Fibroblast of lung (primary cell): ENCODE results near the gene CDH19. TPM values are rescaled to one million over a fixed set of nuclear protein-coding genes. Genes with fewer than 3 reads are reported as not detected.
A peak's percentile ranks its signal among the peaks of the same experiment; 100 is the strongest.

ENCODE experiments used
- DNase-seq, 2 donors: peaks; one replicate each; pipeline versions ENCODE4 v3.0.0 to v3.0.0-alpha.2; 2010; ENCODE audit warnings: low read depth in 2 of 2
- H2AFZ ChIP-seq: 2 replicates; pipeline ENCODE4 v1.5.1; 2012; ENCODE audit warnings: low read length, control low read depth, inconsistent platforms
- H3K27ac ChIP-seq: 2 replicates; pipeline ENCODE4 v1.5.1; 2011; ENCODE audit warnings: low read length, control low read depth; ENCODE audit not compliant: insufficient read depth
- H3K27me3 ChIP-seq: 2 replicates; pipeline ENCODE4 v1.5.1; 2011; ENCODE audit warnings: mild to moderate bottlenecking, low read length; ENCODE audit not compliant: control insufficient read depth, insufficient read depth
- H3K36me3 ChIP-seq: 2 replicates; pipeline ENCODE4 v1.5.1; 2011; ENCODE audit warnings: low read length; ENCODE audit not compliant: control insufficient read depth, insufficient read depth
- H3K4me1 ChIP-seq: 2 replicates; pipeline ENCODE4 v1.5.1; 2011; ENCODE audit warnings: low read length; ENCODE audit not compliant: control insufficient read depth, insufficient read depth; ENCODE audit errors: extremely low read depth
- H3K4me2 ChIP-seq: 2 replicates; pipeline ENCODE4 v1.5.1; 2011; ENCODE audit warnings: low read length, control low read depth; ENCODE audit not compliant: insufficient read depth; ENCODE audit errors: extremely low read depth
- H3K4me3 ChIP-seq, 4 experiments: fragments of 200-600 bp in 1 of 4; sonication (generic) in 1 of 4; replicated peaks in 1 of 4; 2 replicates each; pipeline ENCODE4 v1.5.1; 2011 to 2016; ENCODE audit warnings: low read length in 4 of 4, low read depth in 3 of 4, mild to moderate bottlenecking in 3 of 4, control low read depth in 2 of 4, inconsistent platforms in 1 of 4, mixed read lengths in 1 of 4; ENCODE audit not compliant: insufficient read depth in 1 of 4; ENCODE audit errors: control extremely low read depth in 1 of 4
- H3K79me2 ChIP-seq: 2 replicates; pipeline ENCODE4 v1.5.1; 2012; ENCODE audit warnings: mild to moderate bottlenecking, low read length, inconsistent platforms; ENCODE audit not compliant: control insufficient read depth, insufficient read depth
- H3K9ac ChIP-seq: 2 replicates; pipeline ENCODE4 v1.5.1; 2011; ENCODE audit warnings: mild to moderate bottlenecking, low read length, control low read depth; ENCODE audit not compliant: insufficient read depth
- H3K9me3 ChIP-seq: 2 replicates; pipeline ENCODE4 v1.5.1; 2012; ENCODE audit warnings: low read depth, low read length; ENCODE audit not compliant: control insufficient read depth, insufficient read depth
- H4K20me1 ChIP-seq: 2 replicates; pipeline ENCODE4 v1.5.1; 2011; ENCODE audit warnings: low read length; ENCODE audit not compliant: control insufficient read depth, insufficient read depth; ENCODE audit errors: extremely low read depth
- EZH2 ChIP-seq: IDR thresholded peaks from 2 replicates; pipeline ENCODE4 v1.5.1; 2012; ENCODE audit warnings: low read length, control low read depth, mild to moderate bottlenecking; ENCODE audit errors: missing control alignments
- polyA plus RNA-seq, 2 donors: library from polyadenylated mRNA; depleted of rRNA in 1 of 2; stranded (reverse) in 1 of 2; unstranded in 1 of 2; fragments of >200 nt; gene quantifications; 2 replicates each; pipeline ENCODE4 v1.2.1, GENCODE V29; 2011 to 2012; ENCODE audit warnings: missing spikeins in 1 of 2
- total RNA-seq: library from RNA; depleted of rRNA; stranded (reverse); fragments of >200 nt; gene quantifications from 2 replicates; pipeline ENCODE4 v1.2.1, GENCODE V29; 2014
- TF ChIP-seq, protein P1 (sequence below), 2 donors: IDR thresholded peaks in 1 of 2; conservative IDR thresholded peaks in 1 of 2; 1 replicate in 1 of 2; 2 replicates in 1 of 2; pipeline ENCODE4 v1.5.1; 2011 to 2012; ENCODE audit warnings: low read length in 2 of 2, control low read depth in 1 of 2, inconsistent platforms in 1 of 2, low read depth in 1 of 2, mild to moderate bottlenecking in 1 of 2

The CDH19 gene
- total and polyA plus RNA-seq, 2 donors (not counting 1 experiment from before 2014, with no cell fraction given), result not detected

DNA sequence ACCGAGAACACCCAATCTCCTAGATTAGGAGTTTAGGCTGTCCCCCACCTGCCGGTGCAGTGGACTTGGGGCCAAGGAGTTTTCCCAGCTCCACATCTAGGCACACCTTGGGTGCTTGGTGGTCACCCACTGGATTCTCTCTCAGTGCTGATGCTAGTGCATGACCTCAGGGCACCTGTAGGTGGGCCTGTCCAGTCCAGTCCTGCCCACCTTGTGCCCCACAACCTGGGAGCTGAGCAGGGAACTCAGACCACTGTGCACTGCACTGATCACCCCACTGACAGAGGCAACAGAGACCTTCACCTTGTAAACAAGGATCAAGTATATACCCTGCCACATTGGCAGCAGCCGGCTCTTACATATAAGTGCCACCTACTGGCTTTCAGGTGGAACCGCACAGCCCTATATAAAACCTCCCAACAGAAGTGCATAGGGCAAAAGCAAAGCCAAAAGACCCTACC, 12.7 kb upstream of the CDH19 start:
- no peaks in the 10 kb centered on the region for H3K9me3 ChIP-seq
- no peak overlapping the region for H3K4me2 ChIP-seq
- no peak overlapping the region for H3K27ac ChIP-seq
- no peak overlapping the region for H3K4me3 ChIP-seq
- peak in 1 of 2 donors; percentile 7 for DNase-seq
- H4K20me1 ChIP-seq, result no peaks in the 10 kb centered on the region
- no peak for TF ChIP-seq EZH2
- TF ChIP-seq, protein P1, sequence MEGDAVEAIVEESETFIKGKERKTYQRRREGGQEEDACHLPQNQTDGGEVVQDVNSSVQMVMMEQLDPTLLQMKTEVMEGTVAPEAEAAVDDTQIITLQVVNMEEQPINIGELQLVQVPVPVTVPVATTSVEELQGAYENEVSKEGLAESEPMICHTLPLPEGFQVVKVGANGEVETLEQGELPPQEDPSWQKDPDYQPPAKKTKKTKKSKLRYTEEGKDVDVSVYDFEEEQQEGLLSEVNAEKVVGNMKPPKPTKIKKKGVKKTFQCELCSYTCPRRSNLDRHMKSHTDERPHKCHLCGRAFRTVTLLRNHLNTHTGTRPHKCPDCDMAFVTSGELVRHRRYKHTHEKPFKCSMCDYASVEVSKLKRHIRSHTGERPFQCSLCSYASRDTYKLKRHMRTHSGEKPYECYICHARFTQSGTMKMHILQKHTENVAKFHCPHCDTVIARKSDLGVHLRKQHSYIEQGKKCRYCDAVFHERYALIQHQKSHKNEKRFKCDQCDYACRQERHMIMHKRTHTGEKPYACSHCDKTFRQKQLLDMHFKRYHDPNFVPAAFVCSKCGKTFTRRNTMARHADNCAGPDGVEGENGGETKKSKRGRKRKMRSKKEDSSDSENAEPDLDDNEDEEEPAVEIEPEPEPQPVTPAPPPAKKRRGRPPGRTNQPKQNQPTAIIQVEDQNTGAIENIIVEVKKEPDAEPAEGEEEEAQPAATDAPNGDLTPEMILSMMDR (conservative IDR thresholded peaks at IDR 0.05 in 1 of 2, IDR thresholded peaks at IDR 0.05 in 1 of 2; ENCODE audit: low read depth in 1 of 2, low read length in 2 of 2), result peak in 1 of 2 donors; percentile 11
- no peaks in the 10 kb centered on the region for H3K4me1 ChIP-seq
- no peaks in the 10 kb centered on the region for H3K79me2 ChIP-seq
- H2AFZ ChIP-seq, result no peak overlapping the region
- no peak overlapping the region for H3K9ac ChIP-seq
- H3K36me3 ChIP-seq, result no peaks in the 10 kb centered on the region
- H3K27me3 ChIP-seq, result no peaks in the 10 kb centered on the region

DNA sequence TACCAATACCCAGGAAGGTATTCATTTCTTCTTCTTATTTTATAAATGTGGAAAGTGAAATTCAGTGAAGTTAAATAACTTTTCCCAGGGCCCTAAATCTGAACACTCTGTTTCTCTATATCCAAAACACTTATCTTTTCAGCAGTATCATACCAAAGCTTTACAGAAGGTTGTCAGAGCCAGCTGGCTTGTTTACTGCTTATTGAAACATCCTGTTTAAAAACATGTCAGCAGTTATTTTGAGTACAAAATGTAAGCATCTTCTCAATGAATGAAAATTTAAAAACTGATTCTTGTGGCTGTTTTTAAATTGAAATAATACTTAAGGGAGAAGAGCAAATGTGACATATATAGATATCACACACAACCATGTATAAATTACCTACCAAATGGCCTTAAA, 11.3 kb upstream of the CDH19 start:
- no peak overlapping the region for H3K9ac ChIP-seq
- H3K79me2 ChIP-seq, result no peaks in the 10 kb centered on the region
- TF ChIP-seq, protein P1 (conservative IDR thresholded peaks at IDR 0.05 in 1 of 2, IDR thresholded peaks at IDR 0.05 in 1 of 2; ENCODE audit: low read depth in 1 of 2, low read length in 2 of 2), result no peak
- no peak for TF ChIP-seq EZH2

DNA sequence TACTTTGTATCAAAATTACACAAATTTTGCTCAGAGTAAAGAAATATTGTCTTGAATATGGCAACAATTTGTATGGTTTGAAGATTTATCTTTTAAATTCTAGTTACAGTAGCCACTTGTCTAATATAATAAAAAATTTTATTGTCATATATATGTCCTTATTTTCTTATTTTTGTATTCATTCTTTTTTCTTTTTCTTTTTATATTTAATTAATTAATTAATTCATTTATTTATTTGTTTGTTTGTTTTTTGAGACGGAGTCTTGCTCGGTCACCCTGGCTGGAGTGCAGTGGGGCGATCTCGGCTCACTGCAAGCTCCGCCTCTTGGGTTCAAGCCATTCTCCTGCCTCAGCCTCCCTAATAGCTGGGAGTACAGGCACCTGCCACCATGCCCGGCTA, 3.7 kb upstream of the CDH19 start:
- no peak for DNase-seq
- no peaks in the 10 kb centered on the region for H3K4me1 ChIP-seq
- no peaks in the 10 kb centered on the region for H3K9me3 ChIP-seq
- H3K79me2 ChIP-seq, result no peaks in the 10 kb centered on the region
- H3K9ac ChIP-seq, result no peak overlapping the region
- no peaks in the 10 kb centered on the region for H3K27me3 ChIP-seq
- H3K36me3 ChIP-seq, result no peaks in the 10 kb centered on the region
- H2AFZ ChIP-seq, result no peak overlapping the region
- no peak overlapping the region for H3K27ac ChIP-seq
- H3K4me3 ChIP-seq, result no peak overlapping the region
- no peaks in the 10 kb centered on the region for H4K20me1 ChIP-seq
- no peak for TF ChIP-seq EZH2
- TF ChIP-seq, protein P1 (conservative IDR thresholded peaks at IDR 0.05 in 1 of 2, IDR thresholded peaks at IDR 0.05 in 1 of 2; ENCODE audit: low read depth in 1 of 2, low read length in 2 of 2), result no peak
- no peak overlapping the region for H3K4me2 ChIP-seq

More for the DNA sequence above, 11.3 kb upstream of the CDH19 start:
- Histone ChIP-seq H4K20me1 (no peaks in the 10 kb centered on the region), H3K4me3 (no peak overlapping the region), H3K4me2 (no peak overlapping the region), H3K27me3 (no peaks in the 10 kb centered on the region), H2AFZ (no peak overlapping the region), H3K27ac (no peak overlapping the region), H3K9me3 (no peaks in the 10 kb centered on the region), H3K4me1 (no peaks in the 10 kb centered on the region), H3K36me3 (no peaks in the 10 kb centered on the region)
- no peak for DNase-seq
